Head of caudate nucleus (tissue), 42 donors: Measurements from ENCODE around the gene CCNG2.

Source experiments
- DNase-seq, 42 donors: peaks; one replicate each; pipeline versions ENCODE4 v3.0.0 to v3.0.0-alpha.2; 2020 to 2021; ENCODE audit warnings: mixed read lengths in 7 of 42
- intact Hi-C: fragments of 100-400 bp; cut with DNase I; formaldehyde crosslinking; loops from one replicate; pipeline ENCODE4 v1.15.0; 2022

CCNG2 gene

DNA sequence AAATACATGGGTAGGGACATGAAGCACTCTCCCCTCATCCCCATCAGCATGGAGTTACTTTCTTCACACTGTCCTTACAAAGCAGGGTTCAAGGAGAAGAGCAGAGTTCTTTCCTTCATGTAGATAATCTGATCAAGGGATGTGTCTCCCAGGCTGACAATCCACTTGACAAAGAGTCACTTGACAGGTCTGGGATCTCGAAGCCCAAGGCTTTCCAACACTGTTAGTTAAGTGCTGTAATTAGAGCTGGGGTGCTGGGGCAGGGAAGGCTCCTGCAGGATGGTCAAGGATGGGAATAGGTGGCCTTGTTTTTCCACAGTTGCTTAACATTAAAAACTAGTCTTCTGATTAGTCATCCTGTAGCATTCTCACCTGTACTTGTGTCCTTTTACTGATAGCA lies 38.0 kb downstream of the CCNG2 start:
- intact Hi-C loops, result no loop called here
- DNase-seq, result no peak

DNA sequence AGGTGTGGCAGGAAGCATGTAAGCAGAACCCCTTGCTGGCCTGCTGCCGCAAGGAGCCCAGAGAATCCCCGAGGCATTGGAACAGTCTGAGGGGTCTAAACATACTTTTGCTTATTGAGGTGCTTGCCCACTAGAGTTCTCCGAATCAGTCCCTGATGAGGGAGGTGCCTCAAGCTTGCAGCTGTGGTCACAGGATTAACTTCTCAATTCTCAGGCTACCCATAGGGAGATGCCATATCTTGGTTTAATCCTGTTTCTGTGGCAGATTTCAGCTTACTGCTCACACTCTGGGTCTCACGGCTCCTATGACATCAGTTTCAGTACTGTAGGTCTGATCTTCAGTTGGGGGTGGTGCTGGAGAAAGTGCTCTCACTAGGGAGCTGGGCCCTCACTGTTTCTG lies 39.9 kb downstream of the CCNG2 start:
- intact Hi-C loops, result no loop called here
- no peak for DNase-seq

DNA sequence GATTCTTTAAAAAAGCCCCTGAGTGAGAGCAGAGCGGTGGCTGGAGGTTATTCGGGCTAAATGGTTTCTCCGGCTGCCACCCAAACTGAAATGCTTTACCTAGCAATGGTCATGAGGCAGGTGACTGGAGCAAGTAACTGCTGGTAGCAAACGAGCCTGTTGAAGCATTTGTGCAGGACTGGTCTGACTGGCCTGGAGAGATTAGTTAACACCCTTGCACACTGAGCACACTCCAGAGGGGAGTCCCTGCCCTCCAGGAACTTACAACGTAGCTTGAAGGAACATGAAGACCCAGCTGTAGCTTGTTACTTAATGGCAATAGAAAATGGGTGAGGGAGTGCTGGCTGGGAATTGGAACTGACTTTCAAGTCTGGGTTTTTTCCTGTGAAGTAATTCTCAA lies 40.4 kb downstream of the CCNG2 start:
- DNase-seq, result no peak
- intact Hi-C loops, result no loop called here

DNA sequence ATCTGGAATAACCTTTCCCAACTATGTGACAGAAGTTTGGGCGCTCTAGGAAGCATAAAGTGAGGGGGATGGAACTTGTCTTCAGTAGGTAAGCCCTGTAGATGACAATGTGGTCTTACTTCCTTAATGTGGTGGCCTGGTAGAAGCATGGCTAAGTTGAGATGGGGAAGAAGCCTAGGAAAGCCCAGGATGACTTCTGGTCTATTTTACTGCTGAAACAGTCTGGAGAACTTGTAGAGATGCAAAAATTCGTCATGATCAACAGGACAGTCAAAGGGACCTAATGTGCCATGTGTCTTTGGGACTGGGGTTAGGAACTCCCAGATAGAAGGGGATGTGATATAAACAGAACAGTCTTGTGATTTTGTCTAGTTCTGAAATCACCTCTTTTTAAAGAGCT lies 40.8 kb downstream of the CCNG2 start:
- DNase-seq, result no peak
- intact Hi-C loops, result no loop called here

DNA sequence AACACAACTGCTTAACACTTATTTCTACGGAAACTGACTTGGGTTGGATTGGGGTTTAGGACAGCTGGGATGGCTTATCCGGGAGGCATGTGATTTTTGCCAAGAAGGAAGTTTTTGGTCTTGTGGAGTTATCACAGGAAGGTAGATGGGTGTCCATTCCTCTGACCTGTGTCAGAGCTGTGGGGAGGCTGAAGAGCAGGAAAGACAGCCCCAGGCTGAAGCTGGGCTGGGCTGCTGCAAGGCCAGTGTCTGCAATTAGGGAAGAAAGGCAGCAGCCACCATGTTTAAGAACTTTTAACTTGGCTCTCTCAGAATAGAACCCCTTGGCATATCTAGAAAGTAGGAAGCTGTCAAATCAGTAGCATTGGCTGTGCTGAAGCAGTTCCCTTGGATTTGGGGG lies 42.3 kb downstream of the CCNG2 start:
- intact Hi-C loops, result no loop called here
- no peak for DNase-seq

DNA sequence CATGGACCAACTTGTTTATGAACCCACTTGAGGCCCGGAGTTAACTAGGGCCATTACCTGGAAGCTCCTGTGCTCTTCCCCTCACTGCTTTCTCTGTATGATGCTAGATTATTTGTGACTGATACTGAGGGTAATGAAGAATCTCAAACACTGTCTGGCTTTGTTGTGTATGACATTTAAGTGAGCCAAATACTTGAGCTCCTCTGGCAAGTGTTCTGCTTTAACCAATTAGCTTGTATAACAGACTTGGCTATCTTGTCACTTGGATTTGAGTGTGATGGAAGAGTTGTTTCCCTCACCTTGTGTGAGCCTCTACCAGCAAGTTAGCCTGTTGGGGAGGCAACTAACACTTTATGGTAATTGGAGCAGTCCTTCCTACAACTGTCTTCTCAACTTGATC lies 42.7 kb downstream of the CCNG2 start:
- DNase-seq, result no peak
- intact Hi-C loops, result loop anchor here (10.0 kb wide), 1 partner anchor 105 kb away; no protein-coding TSS in a partner anchor

DNA sequence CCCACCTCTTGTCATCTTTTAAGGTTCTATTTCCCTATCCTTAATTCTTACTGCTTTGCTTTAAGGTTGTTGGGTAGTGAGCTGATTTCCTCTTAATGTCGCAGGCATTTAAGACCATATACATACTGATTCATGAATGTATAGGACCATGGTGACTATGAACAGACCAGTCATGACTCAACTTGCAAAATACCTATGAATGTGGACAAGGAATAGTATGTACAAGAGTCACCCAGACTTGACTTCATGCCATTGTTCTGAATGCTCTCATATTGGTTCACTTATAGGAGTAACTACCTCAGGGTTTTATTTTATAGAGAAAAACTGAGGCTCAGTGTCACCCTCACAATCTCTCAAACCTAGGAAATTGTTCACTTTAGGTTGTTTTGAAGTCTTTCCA lies 44.3 kb downstream of the CCNG2 start:
- DNase-seq, result no peak
- intact Hi-C loops, result loop anchor here (10.0 kb wide), 1 partner anchor 107 kb away; no protein-coding TSS in a partner anchor

DNA sequence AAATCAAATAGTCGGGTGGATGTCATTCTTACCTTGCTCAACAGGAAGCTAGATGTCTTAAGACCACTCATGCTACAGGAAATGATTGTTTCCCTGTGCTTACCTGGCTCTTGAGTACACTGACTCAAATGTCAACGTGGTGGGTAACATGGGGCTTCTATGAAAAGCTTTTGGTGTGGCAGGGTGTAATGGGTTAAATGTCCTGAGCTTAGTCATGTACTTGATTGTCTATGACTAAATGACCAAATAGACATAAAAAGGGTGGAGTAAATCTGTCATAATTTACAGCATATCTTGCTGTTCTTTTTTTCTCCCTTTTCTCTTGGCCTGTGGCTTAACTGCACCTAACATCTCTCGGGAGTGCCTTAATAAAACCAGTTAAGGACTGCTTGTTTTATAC lies 44.9 kb downstream of the CCNG2 start:
- DNase-seq, result no peak
- intact Hi-C loops, result loop anchor here (10.0 kb wide), 1 partner anchor 107 kb away; no protein-coding TSS in a partner anchor

DNA sequence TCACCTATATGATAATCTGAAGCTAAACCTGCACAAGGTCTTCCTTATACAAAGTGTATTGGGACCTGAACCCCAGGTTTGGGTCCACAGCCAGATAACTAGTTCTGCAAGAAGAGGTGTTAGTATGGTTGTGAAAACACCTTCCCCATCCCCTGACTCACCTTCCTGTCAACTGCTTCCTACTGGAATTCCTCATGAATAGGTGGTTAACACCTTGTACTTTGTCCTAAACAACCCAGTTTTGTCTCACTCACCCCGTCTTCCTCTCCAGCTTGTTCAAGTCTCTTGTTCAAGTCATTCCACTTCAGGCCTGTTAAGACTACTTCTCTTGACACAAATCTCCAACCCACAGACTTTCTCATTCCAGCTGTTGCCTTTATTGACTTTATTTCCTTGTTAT lies 45.5 kb downstream of the CCNG2 start:
- intact Hi-C loops, result loop anchor here (10.0 kb wide), 1 partner anchor 108 kb away; no protein-coding TSS in a partner anchor
- no peak for DNase-seq

DNA sequence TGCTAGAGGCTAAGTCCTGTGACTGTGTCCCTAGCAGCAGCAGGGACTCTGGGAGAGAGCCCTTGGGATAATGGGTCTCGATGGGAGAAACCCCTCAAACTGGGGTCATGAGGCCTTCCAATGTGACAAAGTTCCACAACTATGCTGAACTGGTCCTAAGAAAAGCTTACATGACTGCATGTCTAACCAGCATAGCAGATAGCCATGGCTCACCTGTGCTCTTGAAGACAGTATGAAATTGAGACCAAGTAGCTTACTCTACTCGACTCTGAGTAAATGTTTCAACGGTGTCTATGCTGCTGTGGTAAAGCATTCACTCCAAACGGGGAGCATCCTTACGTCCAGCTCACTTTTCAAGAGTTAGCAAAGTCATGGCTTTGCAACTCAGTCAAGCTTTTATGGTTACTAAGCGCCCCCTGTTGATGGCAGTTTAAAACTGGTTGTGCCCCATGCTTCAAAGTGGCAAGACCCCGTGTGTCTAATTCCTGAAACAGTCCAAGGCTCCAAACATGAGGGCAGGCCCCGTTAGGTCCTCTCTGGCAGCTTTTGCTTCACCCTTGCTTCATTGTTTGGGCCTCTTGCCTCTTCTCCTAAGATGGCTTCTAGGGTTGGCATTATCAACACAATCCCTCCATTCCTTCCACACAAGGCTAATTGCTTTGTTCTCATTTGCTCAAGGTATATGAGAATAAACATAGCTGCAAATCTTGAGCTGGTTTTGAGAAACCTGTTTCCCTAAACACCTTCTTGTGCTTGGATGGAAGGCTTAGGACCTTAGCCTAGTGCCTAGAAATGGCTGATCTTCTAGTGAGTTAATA lies 46.6 kb downstream of the CCNG2 start:
- intact Hi-C loops, result loop anchor here (10.0 kb wide), 1 partner anchor 109 kb away; no protein-coding TSS in a partner anchor
- DNase-seq, result peak in 41 of 42 donors; percentile 15 to 89 (median 69)

DNA sequence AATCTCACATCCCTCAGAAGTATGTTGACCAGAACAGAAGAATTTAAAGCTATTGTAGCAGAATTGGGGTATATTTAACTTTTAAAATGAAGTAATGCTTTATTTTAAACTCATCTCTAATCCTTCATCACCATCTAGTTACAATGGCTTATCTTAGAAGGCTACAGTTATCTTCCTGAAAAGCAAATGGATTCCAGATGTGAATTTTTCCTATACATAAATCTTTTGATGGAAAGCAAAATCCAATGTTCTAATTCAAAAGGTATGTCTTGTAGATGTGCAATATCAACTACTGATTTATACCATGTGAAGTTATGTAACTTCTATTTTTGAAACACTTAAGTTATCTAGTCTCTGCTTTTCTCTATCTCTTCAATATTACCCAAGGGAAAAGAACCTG lies 47.6 kb downstream of the CCNG2 start:
- intact Hi-C loops, result loop anchor here (10.0 kb wide), 1 partner anchor 110 kb away; no protein-coding TSS in a partner anchor
- no peak for DNase-seq

DNA sequence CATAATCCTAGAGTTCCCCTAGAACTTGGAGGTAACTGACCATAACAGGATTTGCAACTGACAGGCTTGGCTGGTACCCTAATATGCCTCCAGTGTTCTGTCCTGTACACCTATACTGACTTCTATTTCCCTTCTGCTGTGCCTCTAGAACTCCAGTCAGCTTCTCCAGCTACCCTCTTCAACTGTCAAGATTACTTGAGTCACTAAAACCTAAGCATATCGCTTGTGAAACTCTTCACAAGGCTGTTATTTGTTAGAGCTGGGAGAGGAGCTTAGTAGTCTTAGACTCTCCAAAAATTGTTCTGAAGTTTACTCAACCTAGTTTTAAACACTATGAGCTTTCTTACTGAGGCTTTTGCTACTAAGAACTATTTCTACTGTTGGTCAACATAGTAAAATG lies 52.0 kb downstream of the CCNG2 start:
- intact Hi-C loops, result loop anchor here (10.0 kb wide), 1 partner anchor 114 kb away; no protein-coding TSS in a partner anchor
- no peak for DNase-seq

DNA sequence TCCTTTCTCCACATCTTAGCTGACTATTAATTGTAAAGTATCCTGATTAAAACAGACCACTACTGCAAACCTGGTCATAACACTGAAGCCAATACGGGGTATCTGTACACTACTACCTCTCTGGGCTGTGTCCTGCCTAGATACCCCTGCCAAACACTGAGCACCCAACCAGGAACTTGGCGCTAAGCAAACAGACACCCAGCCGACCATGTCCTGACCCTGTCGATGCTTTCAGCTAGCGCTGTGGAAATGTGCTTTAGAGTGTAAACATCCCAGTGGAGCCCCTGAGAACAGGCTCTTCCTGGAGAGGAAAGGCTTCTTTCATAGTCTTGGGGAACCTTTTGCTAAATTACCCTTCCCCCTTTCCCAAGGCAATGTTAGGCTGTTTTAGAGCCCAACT lies 52.9 kb downstream of the CCNG2 start:
- no peak for DNase-seq
- intact Hi-C loops, result loop anchor here (10.0 kb wide), 1 partner anchor 115 kb away; no protein-coding TSS in a partner anchor

DNA sequence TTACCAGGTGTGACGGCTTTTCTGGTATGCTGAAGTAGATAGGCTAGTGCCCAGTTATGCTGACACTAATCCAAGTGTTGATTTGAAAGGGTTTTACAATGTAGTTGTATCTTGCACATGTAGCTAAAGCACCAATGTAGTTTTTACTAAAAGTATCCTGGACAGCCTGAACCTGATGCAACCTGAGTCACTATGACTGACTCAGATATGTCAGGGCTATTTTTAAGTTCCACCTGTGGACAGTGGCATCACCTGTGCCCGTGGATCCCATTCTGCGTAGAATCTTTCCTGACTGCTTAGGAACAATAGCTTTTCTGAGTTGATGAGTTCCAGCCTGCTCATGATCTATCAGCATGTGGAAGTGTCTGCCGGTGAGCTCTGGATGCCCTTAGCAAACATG lies 58.1 kb downstream of the CCNG2 start:
- DNase-seq, result no peak
- intact Hi-C loops, result no loop called here

DNA sequence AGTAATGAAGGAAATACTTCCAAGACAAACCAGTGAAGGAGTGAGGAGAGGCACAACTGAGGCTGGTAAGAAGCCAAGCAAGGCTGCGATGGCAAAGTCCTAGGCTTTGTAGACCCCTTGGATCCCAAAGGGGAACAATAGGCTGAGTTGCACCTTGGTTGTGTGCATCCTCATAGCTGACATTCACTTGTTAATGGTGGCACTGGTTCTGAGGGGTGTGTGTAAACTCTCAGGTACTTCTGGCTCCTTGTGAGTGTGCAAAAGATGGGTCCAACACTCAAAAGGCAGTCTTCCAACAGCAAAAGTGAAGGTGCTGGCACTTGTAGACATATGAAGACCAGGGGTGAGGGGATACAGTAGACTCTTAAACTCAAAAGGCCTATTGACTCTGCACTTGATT lies 60.5 kb downstream of the CCNG2 start:
- intact Hi-C loops, result no loop called here
- no peak for DNase-seq

DNA sequence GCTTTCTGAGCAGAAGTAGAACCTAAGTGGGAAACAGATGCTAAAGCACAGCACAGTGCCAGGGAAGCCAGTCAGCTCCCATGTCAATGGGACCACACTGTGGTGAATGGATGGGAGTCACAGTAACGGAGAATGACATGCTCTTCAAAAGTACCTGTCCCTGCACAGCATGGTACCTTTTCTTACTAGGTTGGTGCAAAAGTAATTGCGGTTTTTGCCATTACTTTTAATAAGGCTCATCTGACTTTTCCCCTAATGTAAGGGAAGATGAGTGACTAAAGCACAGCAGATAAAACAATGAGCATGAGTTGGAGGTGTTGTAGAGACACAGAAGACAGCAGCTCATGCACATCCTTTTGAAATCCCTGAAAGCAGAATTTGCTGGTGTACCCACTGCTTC lies 62.3 kb downstream of the CCNG2 start:
- DNase-seq, result no peak
- intact Hi-C loops, result no loop called here
